AG04450 (cell line): ENCODE measurements around the gene MPZL3. TPM values are rescaled to one million over a fixed set of nuclear protein-coding genes. Genes with fewer than 3 reads are reported as not detected.

ENCODE experiments used
- CTCF ChIA-PET: fragments of 300-600, 350-600 bp; formaldehyde crosslinking; extraction: SDS; loops from one replicate; lab custom pipeline; 2022; ENCODE audit warnings: antibody characterized with exemption, inconsistent platforms; lab: Charles Lee
- POLR2A ChIA-PET: fragments of 350-600 bp; formaldehyde crosslinking; extraction: SDS; loops from one replicate; lab custom pipeline; 2021; ENCODE audit warnings: antibody characterized with exemption, inconsistent platforms; lab: Yijun Ruan, JAX
- DNase-seq: peaks from one replicate; pipeline ENCODE4 v3.0.0-alpha.2; 2011; ENCODE audit warnings: low read depth, low spot score
- H3K27ac ChIP-seq: one replicate; pipeline ENCODE4 v1.5.1; 2012; ENCODE audit warnings: low read depth, low read length, control low read depth
- H3K27me3 ChIP-seq: one replicate; pipeline ENCODE4 v1.6.0; 2012; ENCODE audit warnings: low read length; ENCODE audit not compliant: control insufficient read depth, insufficient read depth
- H3K4me3 ChIP-seq: 2 replicates; pipeline ENCODE4 v1.5.1; 2011; ENCODE audit warnings: mild to moderate bottlenecking, low read depth, low read length, control low read depth
- H3K9me3 ChIP-seq: 2 replicates; pipeline ENCODE4 v1.5.1; 2012; ENCODE audit warnings: low read length; ENCODE audit not compliant: control insufficient read depth, insufficient read depth
- CTCF ChIP-seq: IDR thresholded peaks from 2 replicates; pipeline ENCODE4 v1.5.1; 2011; ENCODE audit warnings: low read depth, low read length, control low read depth, inconsistent platforms
- polyA plus RNA-seq: library from polyadenylated mRNA; depleted of rRNA; stranded (reverse); fragments of >200 nt; gene quantifications from 2 replicates; pipeline ENCODE4 v1.2.3, GENCODE V29; 2011

Gene MPZL3
- polyA plus RNA-seq, 1 experiment, result 0.07 TPM

- TF ChIP-seq CTCF, result no peak
- H3K27ac ChIP-seq, result no peak overlapping the region
- H3K27me3 ChIP-seq, result peaks cover 7% of the 10 kb centered on the region
- ChIA-PET CTCF (interaction anchor here (4.0 kb wide), 1 partner anchor 14 kb away, joined by 26 read pairs; no protein-coding TSS in a partner anchor), POLR2A (no interaction called here)
- DNase-seq, result no peak
- H3K9me3 ChIP-seq, result no peaks in the 10 kb centered on the region
- no peak overlapping the region for H3K4me3 ChIP-seq
Measured at GRCh38 chr11:118212781-118213191, 39.4 kb downstream of the MPZL3 start.

GRCh38 chr11:118212131-118212725 is 39.9 kb downstream of the MPZL3 start:
- Histone ChIP-seq H3K27me3 (peaks cover 7% of the 10 kb centered on the region), H3K4me3 (no peak overlapping the region), H3K27ac (no peak overlapping the region), H3K9me3 (no peaks in the 10 kb centered on the region)
- TF ChIP-seq CTCF, result no peak
- ChIA-PET POLR2A (no interaction called here), CTCF (interaction anchor here (4.0 kb wide), 1 partner anchor 14 kb away, joined by 26 read pairs; no protein-coding TSS in a partner anchor)
- no peak for DNase-seq

- ChIA-PET POLR2A (no interaction called here), CTCF (interaction anchor here (0.8 to 4.0 kb wide), 3 partner anchors 12 to 40 kb away, joined by 3 to 26 read pairs (median 16); no protein-coding TSS in a partner anchor)
- no peak for DNase-seq
- H3K27me3 ChIP-seq, result peaks cover 5% of the 10 kb centered on the region
- TF ChIP-seq CTCF, result no peak
- no peak overlapping the region for H3K27ac ChIP-seq
- H3K9me3 ChIP-seq, result no peaks in the 10 kb centered on the region
- H3K4me3 ChIP-seq, result no peak overlapping the region
Measured at GRCh38 chr11:118211006-118211405, 41.2 kb downstream of the MPZL3 start.

- H3K4me3 ChIP-seq, result no peak overlapping the region
- POLR2A ChIA-PET, result no interaction called here
- no peak for DNase-seq
- no peak overlapping the region for H3K27ac ChIP-seq
- peaks cover 5% of the 10 kb centered on the region for H3K27me3 ChIP-seq
- CTCF ChIA-PET, result interaction anchor here (3.2 kb wide), 1 partner anchor 12 kb away, joined by 16 read pairs; no protein-coding TSS in a partner anchor
- H3K9me3 ChIP-seq, result no peaks in the 10 kb centered on the region
- TF ChIP-seq CTCF, result no peak
Measured at GRCh38 chr11:118210323-118210722, 41.8 kb downstream of the MPZL3 start.

DNA sequence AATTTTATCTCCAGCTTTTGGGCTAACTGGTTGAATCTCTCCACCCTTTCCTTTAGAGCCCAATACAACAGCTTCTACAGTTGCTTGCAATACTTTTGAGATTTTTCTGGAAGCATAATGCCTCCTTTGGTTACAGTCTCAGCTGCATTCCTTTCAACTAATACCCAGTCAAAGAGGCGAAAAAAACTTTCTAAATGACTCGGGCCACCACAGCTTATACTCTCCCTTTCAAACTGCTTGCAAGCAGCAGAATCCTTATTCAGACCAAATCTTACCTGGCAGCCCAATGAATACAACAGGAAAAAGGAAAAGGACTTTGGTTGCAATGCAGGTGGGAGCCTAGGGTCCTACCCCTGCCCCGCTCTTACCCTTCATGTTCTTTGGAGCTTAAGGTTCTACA is 43.1 kb downstream of the MPZL3 start:
- TF ChIP-seq CTCF, result no peak
- Histone ChIP-seq H3K4me3 (no peak overlapping the region), H3K27ac (no peak overlapping the region), H3K27me3 (peaks cover 5% of the 10 kb centered on the region), H3K9me3 (no peaks in the 10 kb centered on the region)
- ChIA-PET CTCF (interaction anchor here (1.2 to 3.2 kb wide), 2 partner anchors 10 to 37 kb away, joined by 4 to 16 read pairs; no protein-coding TSS in a partner anchor), POLR2A (no interaction called here)
- no peak for DNase-seq
